ENCODE measurements around the gene THOC3.
"Not testable (repeated sequence)": the region's sequence is repeated elsewhere in the genome, so short reads cannot be mapped to it uniquely, and the experiment has no call there.

The THOC3 gene
- total RNA-seq = 1.8 to 10.4 (median 6.0) reads per million in 18 experiments

GRCh38 chr5:175967471-175968372 lies at the start of gene THOC3:
Gene THOC3, minus strand, starts transcription at chr5:175968315. Its CDS starts 107 bp downstream, at chr5:175968208.
- DNase-seq = peak; percentile 85 to 91

GRCh38 chr5:176017324-176017723 lies 49.2 kb upstream of the THOC3 start:
- DNase-seq = not testable (repeated sequence)

- DNase-seq = not testable (repeated sequence)
Observed at GRCh38 chr5:176014360-176014759, 46.2 kb upstream of the THOC3 start.

GRCh38 chr5:176011088-176011487 lies 43.0 kb upstream of the THOC3 start:
- not testable (repeated sequence) for DNase-seq

- DNase-seq = not testable (repeated sequence)
Observed at GRCh38 chr5:176010202-176010601, 42.1 kb upstream of the THOC3 start.

- DNase-seq = not testable (repeated sequence)
Observed at GRCh38 chr5:176007220-176007619, 39.1 kb upstream of the THOC3 start.

GRCh38 chr5:176006819-176007218 lies 38.7 kb upstream of the THOC3 start:
- not testable (repeated sequence) for DNase-seq

- not testable (repeated sequence) for DNase-seq
Observed at GRCh38 chr5:175997979-175998378, 29.9 kb upstream of the THOC3 start.

GRCh38 chr5:175997495-175997894 lies 29.4 kb upstream of the THOC3 start:
- not testable (repeated sequence) for DNase-seq

GRCh38 chr5:175996791-175997190 lies 28.7 kb upstream of the THOC3 start:
- not testable (repeated sequence) for DNase-seq

GRCh38 chr5:175995506-175995905 lies 27.4 kb upstream of the THOC3 start:
- DNase-seq = not testable (repeated sequence)

- DNase-seq = not testable (repeated sequence)
Observed at GRCh38 chr5:175979371-175979995, 11.4 kb upstream of the THOC3 start.

GRCh38 chr5:175968381-175968780 lies 266 bp upstream of the THOC3 start:
- DNase-seq = not testable (repeated sequence)

- DNase-seq = not testable (repeated sequence)
Observed at GRCh38 chr5:175962329-175962728, 5.8 kb downstream of the THOC3 start.

- DNase-seq = not testable (repeated sequence)
Observed at GRCh38 chr5:175960228-175960627, 7.9 kb downstream of the THOC3 start.

- not testable (repeated sequence) for DNase-seq
Observed at GRCh38 chr5:175958515-175958914, 9.6 kb downstream of the THOC3 start.

GRCh38 chr5:175954107-175954506 lies 14.0 kb downstream of the THOC3 start:
- not testable (repeated sequence) for DNase-seq

GRCh38 chr5:175952810-175953209 lies 15.3 kb downstream of the THOC3 start:
- DNase-seq = not testable (repeated sequence)

- not testable (repeated sequence) for DNase-seq
Observed at GRCh38 chr5:175951339-175951969, 16.7 kb downstream of the THOC3 start.

GRCh38 chr5:175948329-175949108 lies 19.6 kb downstream of the THOC3 start:
- not testable (repeated sequence) for DNase-seq

GRCh38 chr5:175943253-175943652 lies 24.9 kb downstream of the THOC3 start:
- not testable (repeated sequence) for DNase-seq

GRCh38 chr5:175940632-175941031 lies 27.5 kb downstream of the THOC3 start:
- DNase-seq = not testable (repeated sequence)

Measured in inflammatory macrophage (primary cell).